ENCODE results near the gene CCT6A.

DNA sequence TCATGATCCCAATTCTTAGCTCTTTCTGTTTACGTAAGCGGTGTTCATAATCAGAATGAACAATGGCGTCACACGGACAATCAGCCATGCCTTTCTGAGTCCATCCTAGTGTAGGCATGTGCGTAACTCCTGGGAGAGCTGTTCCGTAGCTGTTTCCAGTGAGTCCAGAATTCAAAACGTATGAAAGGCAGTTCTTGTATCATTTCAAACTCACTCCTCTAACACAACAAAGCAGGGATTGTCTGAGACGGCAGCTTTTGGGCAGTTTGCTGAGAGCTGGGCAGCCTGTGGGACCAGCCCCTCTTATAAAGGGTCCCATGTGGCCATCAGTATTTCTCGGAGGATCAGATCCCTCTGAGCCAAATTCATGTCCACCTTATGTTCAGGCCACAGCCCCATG, 43.7 kb upstream of the CCT6A start:
- TF ChIP-seq POLR2A (IDR thresholded peaks at IDR 0.05; ENCODE audit: low read depth, low read length): no peak
- TF ChIP-seq POLR2AphosphoS5 (IDR thresholded peaks at IDR 0.05; ENCODE audit: low read depth, low read length): no peak
- no peak for TF ChIP-seq SPI1 (IDR thresholded peaks at IDR 0.05; ENCODE audit: low read depth, low read length)
- TF ChIP-seq POU2F2 (IDR thresholded peaks at IDR 0.05; ENCODE audit: low read depth, low read length): no peak
- no peak for TF ChIP-seq TAF1 (IDR thresholded peaks at IDR 0.05; ENCODE audit: low read depth, low read length)

All from GM12891 (cell line).